Keratinocyte (primary cell): Measurements from ENCODE around the gene KCNE4.

Experiments used
- EZH2 ChIP-seq: IDR thresholded peaks from one replicate; pipeline ENCODE4 v1.6.1; 2012; ENCODE audit warnings: inconsistent platforms, mild to moderate bottlenecking, low read length, moderate library complexity
- TF ChIP-seq, protein P1 (sequence below), 3 experiments: IDR thresholded peaks in 1 of 3; conservative IDR thresholded peaks in 1 of 3; optimal IDR thresholded peaks in 1 of 3; 2 replicates in 2 of 3; 3 replicates in 1 of 3; pipeline versions ENCODE3 to v1.5.1; 2011; ENCODE audit warnings: low read length in 3 of 3, mild to moderate bottlenecking in 3 of 3, moderate library complexity in 2 of 3, control low read depth in 1 of 3, inconsistent platforms in 1 of 3; ENCODE audit not compliant: insufficient read depth in 2 of 3; ENCODE audit errors: extremely low read depth in 1 of 3

DNA sequence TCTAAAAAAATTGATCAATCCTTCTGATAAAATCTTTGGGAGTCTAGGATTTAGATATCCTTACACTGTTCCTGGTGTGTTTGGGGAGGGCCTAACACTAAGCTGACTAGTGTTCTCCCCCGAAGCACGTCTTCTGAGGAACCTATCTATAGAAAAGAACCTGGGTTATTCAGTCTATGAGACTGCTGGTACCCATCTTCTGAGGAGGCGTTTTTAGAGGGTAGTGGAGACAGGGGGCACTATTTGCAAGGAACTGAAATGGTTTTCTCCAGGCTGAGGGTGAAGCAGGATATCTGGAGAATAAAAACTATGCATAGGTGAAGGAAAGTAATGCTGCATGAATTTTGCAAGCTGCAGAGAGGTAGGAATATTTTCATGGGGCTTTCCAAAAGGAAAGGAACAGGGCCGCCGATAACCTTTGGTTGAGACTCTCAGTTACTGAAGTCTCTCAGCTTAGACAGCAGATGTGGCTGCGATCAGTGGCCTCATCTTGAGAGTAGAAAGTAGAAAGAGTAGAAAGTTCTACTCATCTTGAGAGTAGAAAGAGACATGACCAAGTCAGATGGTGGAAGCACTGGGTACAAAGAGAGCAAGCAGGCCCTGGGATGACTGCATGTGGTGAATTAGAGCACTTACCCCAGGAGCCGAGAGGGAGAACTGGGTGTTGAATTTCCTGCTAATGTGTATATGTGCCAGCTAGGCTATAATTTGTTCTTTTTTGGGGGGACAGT is 31.8 kb upstream of the KCNE4 start:
- TF ChIP-seq, protein P1, sequence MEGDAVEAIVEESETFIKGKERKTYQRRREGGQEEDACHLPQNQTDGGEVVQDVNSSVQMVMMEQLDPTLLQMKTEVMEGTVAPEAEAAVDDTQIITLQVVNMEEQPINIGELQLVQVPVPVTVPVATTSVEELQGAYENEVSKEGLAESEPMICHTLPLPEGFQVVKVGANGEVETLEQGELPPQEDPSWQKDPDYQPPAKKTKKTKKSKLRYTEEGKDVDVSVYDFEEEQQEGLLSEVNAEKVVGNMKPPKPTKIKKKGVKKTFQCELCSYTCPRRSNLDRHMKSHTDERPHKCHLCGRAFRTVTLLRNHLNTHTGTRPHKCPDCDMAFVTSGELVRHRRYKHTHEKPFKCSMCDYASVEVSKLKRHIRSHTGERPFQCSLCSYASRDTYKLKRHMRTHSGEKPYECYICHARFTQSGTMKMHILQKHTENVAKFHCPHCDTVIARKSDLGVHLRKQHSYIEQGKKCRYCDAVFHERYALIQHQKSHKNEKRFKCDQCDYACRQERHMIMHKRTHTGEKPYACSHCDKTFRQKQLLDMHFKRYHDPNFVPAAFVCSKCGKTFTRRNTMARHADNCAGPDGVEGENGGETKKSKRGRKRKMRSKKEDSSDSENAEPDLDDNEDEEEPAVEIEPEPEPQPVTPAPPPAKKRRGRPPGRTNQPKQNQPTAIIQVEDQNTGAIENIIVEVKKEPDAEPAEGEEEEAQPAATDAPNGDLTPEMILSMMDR (optimal IDR thresholded peaks at IDR 0.05 in 1 of 3, IDR thresholded peaks at IDR 0.05 in 1 of 3, conservative IDR thresholded peaks at IDR 0.05 in 1 of 3; ENCODE audit: extremely low read depth in 1 of 3, insufficient read depth in 2 of 3, low read length in 3 of 3): no peak
- no peak for TF ChIP-seq EZH2
